ENCODE data around the gene NCF4.

DNA sequence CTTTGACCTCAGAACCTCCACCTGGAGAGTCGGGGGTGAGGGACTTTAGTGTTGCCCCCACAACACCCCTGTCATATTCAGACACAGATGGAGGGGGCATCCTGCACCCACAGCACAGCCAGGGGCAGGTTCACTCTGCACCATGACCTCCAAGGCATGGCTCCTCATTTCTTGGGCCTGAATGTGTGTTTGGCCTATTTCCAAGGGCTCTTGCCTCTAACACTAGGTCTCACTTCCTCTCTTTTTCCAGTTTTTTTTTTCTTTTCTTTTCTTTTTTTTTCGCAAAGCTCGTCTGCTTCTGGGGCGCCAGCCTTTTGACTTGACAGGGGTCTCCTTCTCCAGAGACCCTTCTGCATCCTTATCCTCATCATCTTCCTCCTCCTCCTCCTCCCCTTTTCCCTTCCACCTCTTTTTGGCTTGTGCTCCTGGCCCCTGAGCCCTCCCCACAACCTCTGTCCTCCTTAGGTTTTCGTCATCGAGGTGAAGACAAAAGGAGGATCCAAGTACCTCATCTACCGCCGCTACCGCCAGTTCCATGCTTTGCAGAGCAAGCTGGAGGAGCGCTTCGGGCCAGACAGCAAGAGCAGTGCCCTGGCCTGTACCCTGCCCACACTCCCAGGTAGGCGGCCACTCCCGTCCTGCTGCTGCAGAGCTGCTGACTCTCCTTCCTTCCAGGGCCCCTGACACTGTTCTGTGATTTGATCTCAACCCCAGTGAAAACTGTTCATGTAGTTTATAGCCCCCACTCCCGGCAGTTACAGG lies 3.8 kb downstream of the NCF4 start:
- TF ChIP-seq RAD21 (conservative IDR thresholded peaks at IDR 0.05 in 1 of 2, IDR thresholded peaks at IDR 0.05 in 1 of 2) (no peak), CHD4 (IDR thresholded peaks at IDR 0.05; ENCODE audit: borderline replicate concordance) (no peak), POLR2A (IDR thresholded peaks at IDR 0.05; ENCODE audit: low read length) (no peak), EP300 (IDR thresholded peaks at IDR 0.05) (no peak), POLR2AphosphoS2 (conservative IDR thresholded peaks at IDR 0.05; ENCODE audit: low read length) (no peak), CHD2 (IDR thresholded peaks at IDR 0.05; ENCODE audit: low read length, partially characterized antibody) (no peak), ZSCAN20 (CRISPR knock-in tag; IDR thresholded peaks at IDR 0.05) (no peak), CBX2 (IDR thresholded peaks at IDR 0.05; ENCODE audit: borderline replicate concordance, low read depth) (no peak), ZFP36 (IDR thresholded peaks at IDR 0.05; ENCODE audit: borderline replicate concordance, partially characterized antibody) (no peak)
- TF ChIP-seq, protein P1, sequence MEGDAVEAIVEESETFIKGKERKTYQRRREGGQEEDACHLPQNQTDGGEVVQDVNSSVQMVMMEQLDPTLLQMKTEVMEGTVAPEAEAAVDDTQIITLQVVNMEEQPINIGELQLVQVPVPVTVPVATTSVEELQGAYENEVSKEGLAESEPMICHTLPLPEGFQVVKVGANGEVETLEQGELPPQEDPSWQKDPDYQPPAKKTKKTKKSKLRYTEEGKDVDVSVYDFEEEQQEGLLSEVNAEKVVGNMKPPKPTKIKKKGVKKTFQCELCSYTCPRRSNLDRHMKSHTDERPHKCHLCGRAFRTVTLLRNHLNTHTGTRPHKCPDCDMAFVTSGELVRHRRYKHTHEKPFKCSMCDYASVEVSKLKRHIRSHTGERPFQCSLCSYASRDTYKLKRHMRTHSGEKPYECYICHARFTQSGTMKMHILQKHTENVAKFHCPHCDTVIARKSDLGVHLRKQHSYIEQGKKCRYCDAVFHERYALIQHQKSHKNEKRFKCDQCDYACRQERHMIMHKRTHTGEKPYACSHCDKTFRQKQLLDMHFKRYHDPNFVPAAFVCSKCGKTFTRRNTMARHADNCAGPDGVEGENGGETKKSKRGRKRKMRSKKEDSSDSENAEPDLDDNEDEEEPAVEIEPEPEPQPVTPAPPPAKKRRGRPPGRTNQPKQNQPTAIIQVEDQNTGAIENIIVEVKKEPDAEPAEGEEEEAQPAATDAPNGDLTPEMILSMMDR (IDR thresholded peaks at IDR 0.05): no peak
- TF ChIP-seq, protein P2, sequence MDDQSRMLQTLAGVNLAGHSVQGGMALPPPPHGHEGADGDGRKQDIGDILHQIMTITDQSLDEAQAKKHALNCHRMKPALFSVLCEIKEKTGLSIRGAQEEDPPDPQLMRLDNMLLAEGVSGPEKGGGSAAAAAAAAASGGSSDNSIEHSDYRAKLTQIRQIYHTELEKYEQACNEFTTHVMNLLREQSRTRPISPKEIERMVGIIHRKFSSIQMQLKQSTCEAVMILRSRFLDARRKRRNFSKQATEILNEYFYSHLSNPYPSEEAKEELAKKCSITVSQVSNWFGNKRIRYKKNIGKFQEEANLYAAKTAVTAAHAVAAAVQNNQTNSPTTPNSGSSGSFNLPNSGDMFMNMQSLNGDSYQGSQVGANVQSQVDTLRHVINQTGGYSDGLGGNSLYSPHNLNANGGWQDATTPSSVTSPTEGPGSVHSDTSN (IDR thresholded peaks at IDR 0.05): no peak
- TF ChIP-seq, protein P3, sequence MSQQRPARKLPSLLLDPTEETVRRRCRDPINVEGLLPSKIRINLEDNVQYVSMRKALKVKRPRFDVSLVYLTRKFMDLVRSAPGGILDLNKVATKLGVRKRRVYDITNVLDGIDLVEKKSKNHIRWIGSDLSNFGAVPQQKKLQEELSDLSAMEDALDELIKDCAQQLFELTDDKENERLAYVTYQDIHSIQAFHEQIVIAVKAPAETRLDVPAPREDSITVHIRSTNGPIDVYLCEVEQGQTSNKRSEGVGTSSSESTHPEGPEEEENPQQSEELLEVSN (IDR thresholded peaks at IDR 0.05; ENCODE audit: borderline replicate concordance, low read depth): no peak
